CMK (cell line): ENCODE data around the gene GLS.
"Not testable (repeated sequence)": the region's sequence is repeated elsewhere in the genome, so short reads cannot be mapped to it uniquely, and the experiment has no call there.

Experiments used
- DNase-seq: peaks from one replicate; pipeline ENCODE4 v3.0.0-alpha.2; 2010; ENCODE audit warnings: low read depth

Gene GLS

DNA sequence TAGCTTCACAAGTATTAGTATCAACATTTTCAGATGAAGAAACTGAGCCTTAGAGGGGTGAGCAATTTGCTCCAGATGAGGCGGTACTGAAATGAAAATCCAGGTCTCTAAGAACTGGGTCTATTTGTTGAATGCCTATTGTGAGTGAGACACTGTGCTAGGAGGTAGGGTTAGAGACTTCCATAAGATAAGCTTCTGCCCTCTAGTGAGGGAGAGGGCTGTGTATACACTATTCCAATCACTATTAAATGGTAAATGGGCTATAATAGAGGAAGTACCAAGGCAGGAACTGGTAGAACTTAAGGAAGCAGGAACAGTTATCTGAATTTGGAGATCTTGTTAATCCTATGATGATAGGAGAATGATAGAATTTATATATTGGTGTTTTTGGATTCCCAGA, 23.6 kb upstream of the GLS start:
- DNase-seq = no peak

DNA sequence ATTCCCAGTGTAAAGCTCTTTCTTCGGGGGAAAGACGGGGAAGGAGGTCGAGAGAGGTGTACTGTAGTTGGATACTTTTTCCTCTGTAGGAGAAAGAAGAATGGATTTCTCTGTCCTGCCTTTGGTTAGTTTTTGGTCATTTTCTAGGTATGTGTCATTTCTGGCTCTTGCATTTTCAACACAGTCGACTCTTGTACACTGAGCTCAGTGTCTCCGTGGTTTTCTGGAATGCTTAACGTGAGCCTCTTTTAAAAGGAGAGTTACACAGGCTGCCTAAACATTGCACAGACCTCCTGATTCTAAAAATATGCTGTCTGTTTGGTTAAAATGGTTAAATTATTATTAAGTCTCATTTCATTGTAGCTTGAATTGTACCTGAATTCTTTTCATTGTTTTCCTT, 21.8 kb upstream of the GLS start:
- DNase-seq = no peak

GRCh38 chr2:190859347-190860297, 21.0 kb upstream of the GLS start:
- no peak for DNase-seq

DNA sequence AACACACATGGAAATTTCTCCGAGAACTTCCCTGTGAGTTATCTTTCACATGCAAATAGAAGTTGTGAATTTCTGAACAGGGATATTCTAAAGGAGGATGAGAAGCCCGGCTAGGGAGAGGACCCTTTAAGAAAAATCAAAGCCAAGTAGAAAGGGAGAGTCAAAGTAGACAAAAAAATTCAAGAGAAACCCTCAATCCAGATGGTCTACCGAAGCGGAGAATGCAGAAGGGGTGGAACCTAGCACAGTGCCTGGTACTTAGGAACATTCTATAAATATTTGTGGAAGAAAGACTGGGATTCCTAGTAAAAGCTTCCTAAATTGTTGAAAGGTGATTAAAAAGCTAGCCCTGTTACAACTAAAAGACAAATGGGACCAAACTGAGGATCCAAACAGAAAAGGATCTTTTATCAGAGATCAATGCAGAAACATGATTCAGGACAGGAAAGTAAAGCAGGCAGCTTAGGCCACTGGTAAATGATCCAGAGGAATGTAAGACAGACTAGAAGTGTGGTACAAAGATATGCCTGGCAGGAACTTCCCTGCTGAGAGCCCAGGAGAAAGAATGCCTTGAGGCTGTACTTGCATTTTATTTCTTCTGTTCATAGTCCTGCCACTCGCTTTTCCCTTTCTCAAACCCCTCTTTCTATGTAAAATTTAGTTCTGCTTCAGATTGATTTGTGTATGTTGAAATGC, 19.5 kb upstream of the GLS start:
- DNase-seq = no peak

- DNase-seq = not testable (repeated sequence)
These were observed 18.5 kb upstream of the GLS start for GRCh38 chr2:190862128-190862527.

GRCh38 chr2:190862571-190862991, 18.0 kb upstream of the GLS start:
- no peak for DNase-seq

DNA sequence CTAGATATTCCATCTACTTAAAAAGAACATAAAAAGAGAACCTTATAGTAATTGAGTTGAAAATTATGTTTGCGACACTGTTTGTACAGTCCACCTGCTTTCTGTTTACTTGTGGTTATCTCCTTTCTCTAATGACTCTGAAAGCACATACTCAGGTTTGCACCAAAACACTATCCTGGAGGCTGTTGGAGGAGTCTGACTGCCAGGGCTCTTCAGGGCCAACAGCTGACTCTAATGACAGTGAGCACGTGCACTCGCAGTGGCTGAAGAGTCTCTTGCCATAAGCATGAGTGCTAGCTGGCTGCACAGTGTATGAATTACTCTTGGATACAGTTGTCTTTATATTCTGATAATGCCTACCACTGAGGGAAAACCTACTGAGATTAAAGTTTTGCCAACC, 16.7 kb upstream of the GLS start:
- DNase-seq = no peak

DNA sequence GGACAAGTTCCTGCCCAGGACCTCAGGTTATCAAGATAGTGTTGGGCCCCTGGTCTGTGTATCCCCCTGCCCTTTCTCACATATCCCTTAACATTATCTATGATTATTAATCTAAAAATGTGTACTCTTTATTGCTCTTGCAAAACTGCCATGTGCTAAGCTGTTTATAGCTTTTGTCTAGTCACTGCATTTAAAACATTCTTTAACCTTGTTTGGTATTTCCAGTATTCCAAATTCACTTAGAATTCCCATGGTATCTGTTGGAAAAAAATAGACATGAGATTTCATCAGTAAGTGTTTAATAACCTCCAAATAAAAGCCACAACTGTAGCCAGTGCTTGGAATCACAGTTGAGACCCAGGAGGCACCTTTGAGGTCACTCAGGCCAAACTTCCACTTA, 16.2 kb upstream of the GLS start:
- no peak for DNase-seq

DNA sequence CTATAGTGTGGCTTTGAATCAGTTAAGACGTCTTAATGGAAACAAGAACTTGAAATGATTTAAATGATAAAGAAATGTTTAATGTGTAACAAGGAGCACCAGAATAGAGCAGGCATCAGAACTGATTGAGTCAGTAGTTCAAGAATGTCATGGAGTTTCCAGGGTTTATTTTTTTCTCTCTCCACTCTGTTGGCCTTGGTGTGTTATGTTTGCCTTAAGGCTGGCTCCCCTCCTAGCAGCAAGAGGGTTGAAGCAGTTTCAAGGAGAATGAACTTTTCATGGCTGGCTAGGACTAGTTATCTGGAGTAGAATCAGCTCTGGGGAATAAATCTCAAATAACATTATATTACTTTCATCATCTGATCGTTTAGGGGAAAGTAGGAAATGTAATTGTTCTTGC, 13.4 kb upstream of the GLS start:
- no peak for DNase-seq

DNA sequence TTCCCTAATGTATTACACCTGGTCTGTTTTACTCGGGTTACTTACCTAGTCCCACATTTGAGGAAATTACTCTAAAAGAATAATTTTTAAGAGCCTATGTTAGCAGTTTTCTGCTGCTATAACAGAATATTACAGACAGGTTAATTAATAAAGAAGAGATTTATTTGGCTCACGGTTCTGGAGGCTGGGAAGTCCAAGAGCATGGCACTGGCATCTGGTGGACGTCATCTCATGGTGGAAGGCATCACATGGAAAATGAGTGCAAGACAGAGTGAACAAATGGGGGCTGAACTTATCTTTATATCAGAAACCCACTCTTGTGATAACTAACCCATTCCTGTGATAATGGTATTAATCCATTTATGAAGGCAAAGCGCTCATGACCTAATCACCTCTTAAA, 12.8 kb upstream of the GLS start:
- no peak for DNase-seq

GRCh38 chr2:190869721-190870120, 10.9 kb upstream of the GLS start:
- DNase-seq = no peak

DNA sequence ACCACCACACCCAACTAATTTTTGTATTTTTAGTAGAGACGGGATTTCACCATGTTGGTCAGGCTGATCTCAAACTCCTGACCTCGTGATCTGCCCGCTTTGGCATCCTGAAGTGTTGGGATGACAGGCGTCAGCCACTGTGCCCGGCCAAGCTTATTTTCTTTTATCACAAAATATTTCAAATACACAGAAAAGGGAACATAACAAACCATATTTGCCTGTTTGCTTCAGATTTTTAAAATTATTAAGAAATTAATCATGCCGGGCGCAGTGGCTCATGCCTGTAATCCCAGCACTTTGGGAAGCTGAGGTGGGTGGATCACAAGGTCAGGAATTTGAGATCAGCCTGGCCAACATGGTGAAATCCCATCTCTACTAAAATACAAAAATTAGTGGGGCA, 7.2 kb upstream of the GLS start:
- not testable (repeated sequence) for DNase-seq

DNA sequence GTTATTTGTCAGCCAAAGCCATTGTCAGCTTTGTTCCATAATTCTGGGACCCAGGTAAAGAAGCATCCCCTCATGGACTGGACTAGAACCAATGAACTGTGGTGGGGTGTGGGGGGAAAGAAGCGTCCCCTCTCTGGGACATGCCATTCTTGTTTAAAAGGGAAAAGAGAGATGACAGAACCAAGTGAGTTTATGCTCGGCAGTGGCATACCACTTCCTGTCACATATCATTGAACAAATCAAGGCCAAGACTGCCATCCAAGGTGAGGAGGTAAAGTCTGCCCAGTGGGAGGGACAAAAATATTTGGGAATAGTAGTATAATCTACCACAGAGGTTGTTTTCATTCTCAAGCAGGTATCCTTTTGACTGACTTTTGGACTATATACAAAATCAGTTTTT, 4.7 kb upstream of the GLS start:
- no peak for DNase-seq

DNA sequence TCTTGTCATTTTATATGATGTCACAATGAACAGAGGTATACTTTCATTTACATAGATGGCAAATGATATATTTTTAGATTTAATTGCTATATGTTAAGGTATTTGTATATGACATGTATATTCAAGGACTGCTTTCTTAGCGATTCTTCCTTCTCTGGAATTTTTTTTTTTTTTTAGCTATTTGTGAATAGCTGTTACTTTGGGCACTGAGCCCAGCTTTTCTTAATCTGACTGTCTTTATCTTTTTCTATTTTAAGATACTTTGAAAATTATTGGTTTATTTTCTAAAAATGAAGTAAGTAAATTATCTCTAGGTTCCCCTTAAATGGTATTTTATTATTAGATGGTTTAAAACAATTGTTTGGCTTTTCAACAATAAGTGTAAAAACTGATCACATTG, 4.0 kb upstream of the GLS start:
- DNase-seq = no peak

DNA sequence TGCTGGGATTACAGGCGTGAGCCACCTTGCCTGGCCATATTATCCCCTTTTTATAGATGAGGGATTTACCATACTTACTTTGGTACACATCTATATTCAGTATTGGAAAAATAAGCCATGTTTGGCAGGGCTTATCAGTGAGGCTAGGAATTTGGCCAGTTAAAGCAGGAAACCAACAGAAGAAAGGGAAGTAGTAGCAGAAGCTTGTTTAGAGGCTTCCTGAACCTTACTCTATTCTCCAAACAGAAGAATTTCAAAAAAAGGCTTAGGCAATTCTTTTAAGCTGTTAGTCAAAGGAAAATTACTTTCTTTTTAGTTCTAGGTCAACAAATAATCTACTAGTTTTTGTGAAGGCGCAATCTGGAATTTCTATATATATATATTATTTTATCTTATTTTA, 3.2 kb upstream of the GLS start:
- DNase-seq = no peak

GRCh38 chr2:190879474-190880377, 895 bp upstream of the GLS start:
- DNase-seq = no peak

DNA sequence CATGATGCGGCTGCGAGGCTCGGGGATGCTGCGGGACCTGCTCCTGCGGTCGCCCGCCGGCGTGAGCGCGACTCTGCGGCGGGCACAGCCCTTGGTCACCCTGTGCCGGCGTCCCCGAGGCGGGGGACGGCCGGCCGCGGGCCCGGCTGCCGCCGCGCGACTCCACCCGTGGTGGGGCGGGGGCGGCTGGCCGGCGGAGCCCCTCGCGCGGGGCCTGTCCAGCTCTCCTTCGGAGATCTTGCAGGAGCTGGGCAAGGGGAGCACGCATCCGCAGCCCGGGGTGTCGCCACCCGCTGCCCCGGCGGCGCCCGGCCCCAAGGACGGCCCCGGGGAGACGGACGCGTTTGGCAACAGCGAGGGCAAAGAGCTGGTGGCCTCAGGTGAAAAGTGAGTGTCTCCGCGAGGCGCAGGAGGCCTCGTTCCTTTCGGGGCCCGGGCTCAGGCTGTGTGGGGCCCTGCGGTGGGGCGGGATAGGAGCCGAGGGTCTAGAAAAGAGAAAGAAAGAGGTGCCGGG, 520 bp downstream of the GLS start:
- no peak for DNase-seq

- DNase-seq = peak; percentile 52
These were observed 1.2 kb downstream of the GLS start for GRCh38 chr2:190881598-190882410.

DNA sequence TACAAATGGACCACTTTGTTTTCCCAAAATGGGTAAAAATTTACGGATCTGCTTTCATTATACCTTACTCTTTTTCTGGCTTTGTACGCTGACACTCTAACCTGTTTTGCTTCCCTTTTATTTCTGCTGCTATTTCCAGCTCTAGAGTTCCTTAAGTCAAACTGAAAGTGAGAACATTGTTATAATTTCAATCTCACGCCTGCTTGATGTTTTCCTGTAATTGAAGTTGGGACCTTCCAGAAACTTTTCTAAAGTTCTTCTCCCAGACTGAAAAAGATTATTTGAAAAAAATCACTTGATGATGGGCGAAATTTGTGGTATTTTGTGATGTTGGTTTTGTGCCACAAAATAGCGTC, 1.8 kb downstream of the GLS start:
- DNase-seq = no peak

GRCh38 chr2:190882856-190883582, 2.4 kb downstream of the GLS start:
- DNase-seq = no peak

GRCh38 chr2:190885844-190886243, 5.2 kb downstream of the GLS start:
- not testable (repeated sequence) for DNase-seq
